Adrenal gland (tissue), 12 donors: ENCODE results near the gene CCDC33. TPM values are rescaled to one million over a fixed set of nuclear protein-coding genes. Genes with fewer than 3 reads are reported as not detected.
A peak's percentile ranks its signal among the peaks of the same experiment; 100 is the strongest.

Experiments
- DNase-seq, 7 donors: peaks; one replicate each; pipeline ENCODE4 v3.0.0-alpha.2; 2019 to 2020
- H3K27ac ChIP-seq, 5 donors: fragments of 200-600 bp; sonication (generic) in 4 of 5; 1 replicate in 3 of 5; 2 replicates in 2 of 5; pipeline versions ENCODE4 v1.5.1 to v1.8.0; 2016 to 2020; ENCODE audit warnings: mild to moderate bottlenecking in 1 of 5
- H3K27me3 ChIP-seq: fragments of 200-600 bp; 2 replicates; pipeline ENCODE4 v1.8.0; 2021
- H3K36me3 ChIP-seq, 2 donors: fragments of 200-600 bp; replicated peaks in 1 of 2; 1 replicate in 1 of 2; 2 replicates in 1 of 2; pipeline versions ENCODE4 v1.5.1 to v1.8.0; 2018 to 2022
- H3K4me1 ChIP-seq, 2 donors: fragments of 200-600 bp; replicated peaks in 1 of 2; 1 replicate in 1 of 2; 2 replicates in 1 of 2; pipeline versions ENCODE4 v1.5.1 to v1.8.0; 2018 to 2021
- H3K4me3 ChIP-seq, 4 donors: fragments of 200-600 bp; sonication (generic) in 3 of 4; one replicate each; pipeline ENCODE4 v1.5.1; 2016 to 2018
- H3K9me3 ChIP-seq, 3 donors: fragments of 200-600 bp; sonication (generic) in 1 of 3; replicated peaks in 1 of 3; 1 replicate in 2 of 3; 2 replicates in 1 of 3; pipeline versions ENCODE4 v1.5.1 to v1.8.0; 2016 to 2021
- POLR2A ChIP-seq, 2 donors: fragments of 450-650 bp; IDR thresholded peaks; one replicate each; pipeline ENCODE4 v1.6.1; 2017; ENCODE audit warnings: antibody characterized with exemption in 2 of 2, mild to moderate bottlenecking in 2 of 2, moderate library complexity in 1 of 2
- WGBS, 4 donors: extraction: QIAGEN DNeasy Blood & Tissue Kit in 2 of 4; methylation state at CpG; one replicate each; pipeline versions ENCODE4 v1.1.5 to v1.1.7; 2013 to 2017; 5-methylcytosine and 5-hydroxymethylcytosine counted together
- intact Hi-C, 2 donors: fragments of 100-400 bp; cut with DNase I; formaldehyde crosslinking; loops; one replicate each; pipeline versions ENCODE4 v1.14.1 to v1.15.0; 2022 to 2023
- polyA plus RNA-seq, 3 donors: library from polyadenylated mRNA; stranded (reverse); fragments of 200-250 nt in 2 of 3; fragments of 350-450 nt in 1 of 3; fragmentation: Illumina TruSeq in 1 of 3; extraction: RNeasy Lipid Tissue Mini Kit (QIAGEN cat#74804) in 1 of 3; gene quantifications; one replicate each; pipeline ENCODE4 v1.2.3, GENCODE V29; 2013 to 2014
- total RNA-seq, 9 donors: library from RNA; depleted of rRNA in 4 of 9; stranded (reverse); fragments of >200 nt in 4 of 9; fragments of 120-200 nt in 1 of 9; fragmentation: NEBNext Ultra II Directional in 1 of 9; extraction: Animal tissue kit (Norgen Biotek cat#: 25700) in 1 of 9; gene quantifications; one replicate each; pipeline versions ENCODE4 v1.1.0 to v1.2.4, GENCODE V29; 2013 to 2023
- TF ChIP-seq, protein P1 (sequence below), 6 experiments: fragments of 450-650 bp in 4 of 6; fragments of 200-600 bp in 2 of 6; sonication (generic) in 1 of 6; IDR thresholded peaks; 1 replicate in 5 of 6; 2 replicates in 1 of 6; pipeline versions ENCODE4 v1.5.1 to v1.8.0; 2016 to 2021; ENCODE audit warnings: antibody characterized with exemption in 6 of 6, mild to moderate bottlenecking in 2 of 6, moderate library complexity in 1 of 6
- donor health status: healthy with polysubstance abuse.
- donor health status: Bipolar disorder and iron deficiency.
- donor health status: DM: yes; HTN: yes; CAD: no.
- donor health status: DM: no; HTN: no; CAD: no.
- donor health status: DM: no; HTN: no; CAD: no.
- donor health status: DM: yes; HTN: yes; CAD: no.

CCDC33 gene
- total and polyA plus RNA-seq, 12 donors: 0.11 to 1.1 (median 0.30) TPM; not detected in 3

DNA sequence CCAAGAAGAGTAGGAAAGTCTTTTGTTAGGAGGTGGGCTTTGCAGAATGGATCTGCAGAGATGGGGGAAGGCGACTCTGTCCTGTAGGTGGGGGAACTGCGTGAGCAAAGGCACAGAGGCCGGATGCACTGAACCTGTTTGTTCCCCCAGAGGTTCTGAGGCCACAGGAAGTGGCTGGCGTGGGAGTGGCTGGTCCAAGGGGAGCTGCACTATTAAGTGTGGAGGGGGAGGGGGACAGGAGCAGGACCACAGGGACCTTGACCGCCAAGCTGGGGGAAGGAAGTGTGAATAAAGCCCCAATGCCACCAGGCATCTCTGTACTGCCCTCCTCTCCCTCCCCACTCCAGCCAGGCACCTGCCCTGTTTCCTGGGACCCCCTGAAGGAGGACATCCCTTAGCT, 79.5 kb downstream of the CCDC33 start:
- TF ChIP-seq, protein P1, sequence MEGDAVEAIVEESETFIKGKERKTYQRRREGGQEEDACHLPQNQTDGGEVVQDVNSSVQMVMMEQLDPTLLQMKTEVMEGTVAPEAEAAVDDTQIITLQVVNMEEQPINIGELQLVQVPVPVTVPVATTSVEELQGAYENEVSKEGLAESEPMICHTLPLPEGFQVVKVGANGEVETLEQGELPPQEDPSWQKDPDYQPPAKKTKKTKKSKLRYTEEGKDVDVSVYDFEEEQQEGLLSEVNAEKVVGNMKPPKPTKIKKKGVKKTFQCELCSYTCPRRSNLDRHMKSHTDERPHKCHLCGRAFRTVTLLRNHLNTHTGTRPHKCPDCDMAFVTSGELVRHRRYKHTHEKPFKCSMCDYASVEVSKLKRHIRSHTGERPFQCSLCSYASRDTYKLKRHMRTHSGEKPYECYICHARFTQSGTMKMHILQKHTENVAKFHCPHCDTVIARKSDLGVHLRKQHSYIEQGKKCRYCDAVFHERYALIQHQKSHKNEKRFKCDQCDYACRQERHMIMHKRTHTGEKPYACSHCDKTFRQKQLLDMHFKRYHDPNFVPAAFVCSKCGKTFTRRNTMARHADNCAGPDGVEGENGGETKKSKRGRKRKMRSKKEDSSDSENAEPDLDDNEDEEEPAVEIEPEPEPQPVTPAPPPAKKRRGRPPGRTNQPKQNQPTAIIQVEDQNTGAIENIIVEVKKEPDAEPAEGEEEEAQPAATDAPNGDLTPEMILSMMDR (IDR thresholded peaks at IDR 0.05): no peak
- TF ChIP-seq POLR2A (IDR thresholded peaks at IDR 0.05): no peak
- WGBS, 4 donors: 58 to 81% (median 65%) methylated on average over 5 of the region's 5 CpGs
- DNase-seq: no peak
- H3K27ac ChIP-seq: peak overlapping the region in 1 of 5 donors; percentile 22
- no peaks in the 10 kb centered on the region for H3K9me3 ChIP-seq
- H3K4me3 ChIP-seq: no peak overlapping the region
- no peaks in the 10 kb centered on the region for H3K27me3 ChIP-seq
- intact Hi-C loops: no loop called here
- H3K36me3 ChIP-seq: no peaks in the 10 kb centered on the region
- H3K4me1 ChIP-seq: peaks cover 10 to 16% of the 10 kb centered on the region in 2 donors

GRCh38 chr15:74316141-74316540, 80.0 kb downstream of the CCDC33 start:
- no peaks in the 10 kb centered on the region for H3K9me3 ChIP-seq
- no peak overlapping the region for H3K4me3 ChIP-seq
- H3K4me1 ChIP-seq: peaks cover 10 to 16% of the 10 kb centered on the region in 2 donors
- intact Hi-C loops: no loop called here
- H3K27me3 ChIP-seq: no peaks in the 10 kb centered on the region
- peak overlapping the region in 1 of 5 donors; percentile 22 for H3K27ac ChIP-seq
- no peak for DNase-seq
- no peaks in the 10 kb centered on the region for H3K36me3 ChIP-seq
- TF ChIP-seq POLR2A (IDR thresholded peaks at IDR 0.05): no peak
- TF ChIP-seq, protein P1 (IDR thresholded peaks at IDR 0.05): no peak
- 69 to 83% (median 77%) methylated on average over 7 to 13 of the region's 13 CpGs for WGBS, 4 donors

- H3K27ac ChIP-seq: peak overlapping the region in 3 of 5 donors; percentile 37 to 72 (median 49)
- H3K27me3 ChIP-seq: no peaks in the 10 kb centered on the region
- intact Hi-C loops: no loop called here
- peak in 6 of 7 donors; percentile 37 to 81 (median 64) for DNase-seq
- H3K9me3 ChIP-seq: no peaks in the 10 kb centered on the region
- TF ChIP-seq, protein P1 (IDR thresholded peaks at IDR 0.05): no peak
- no peak for TF ChIP-seq POLR2A (IDR thresholded peaks at IDR 0.05)
- no peaks in the 10 kb centered on the region for H3K36me3 ChIP-seq
- H3K4me1 ChIP-seq: peaks cover 10 to 18% of the 10 kb centered on the region in 2 donors
- 51 to 61% (median 55%) methylated on average over 7 to 8 of the region's 8 CpGs for WGBS, 4 donors
- H3K4me3 ChIP-seq: no peak overlapping the region
Observed at GRCh38 chr15:74317820-74318375, 81.8 kb downstream of the CCDC33 start.

GRCh38 chr15:74318376-74319137, 82.4 kb downstream of the CCDC33 start:
- DNase-seq: peak in 1 of 7 donors; percentile 28
- H3K4me1 ChIP-seq: peaks cover 10 to 19% of the 10 kb centered on the region in 2 donors
- H3K27me3 ChIP-seq: no peaks in the 10 kb centered on the region
- H3K27ac ChIP-seq: peak overlapping the region in 2 of 5 donors; percentile 49 to 72
- no peaks in the 10 kb centered on the region for H3K36me3 ChIP-seq
- intact Hi-C loops: no loop called here
- no peak overlapping the region for H3K4me3 ChIP-seq
- 83 to 100% (median 87%) methylated on average over 3 to 6 of the region's 6 CpGs for WGBS, 4 donors
- no peaks in the 10 kb centered on the region for H3K9me3 ChIP-seq
- TF ChIP-seq, protein P1 (IDR thresholded peaks at IDR 0.05): no peak
- no peak for TF ChIP-seq POLR2A (IDR thresholded peaks at IDR 0.05)
